Body of pancreas (tissue), 4 donors: Measurements from ENCODE around the gene PSMD12.

Experiments
- CTCF ChIP-seq, 7 experiments: fragments of 450-650 bp in 4 of 7; fragments of 200-600 bp in 3 of 7; sonication (generic) in 3 of 7; IDR thresholded peaks; one replicate each; pipeline ENCODE4 v1.5.1; 2016 to 2019; ENCODE audit warnings: antibody characterized with exemption in 7 of 7
- POLR2A ChIP-seq, 3 donors: fragments of 450-650 bp; IDR thresholded peaks; one replicate each; pipeline ENCODE4 v1.6.1; 2016; ENCODE audit warnings: antibody characterized with exemption in 3 of 3, mild to moderate bottlenecking in 2 of 3

- TF ChIP-seq CTCF (IDR thresholded peaks at IDR 0.05) (no peak), POLR2A (IDR thresholded peaks at IDR 0.05) (no peak)
Measured at GRCh38 chr17:67400193-67400592, 33.8 kb upstream of the PSMD12 start.
